NCI-H2196 (cell line): ENCODE data around the gene GUSB.

Source experiments
- DNase-seq: peaks from one replicate; lab custom pipeline; 2025; ENCODE audit not compliant: unreplicated experiment; lab: John Stamatoyannopoulos, UW

Gene GUSB

DNA sequence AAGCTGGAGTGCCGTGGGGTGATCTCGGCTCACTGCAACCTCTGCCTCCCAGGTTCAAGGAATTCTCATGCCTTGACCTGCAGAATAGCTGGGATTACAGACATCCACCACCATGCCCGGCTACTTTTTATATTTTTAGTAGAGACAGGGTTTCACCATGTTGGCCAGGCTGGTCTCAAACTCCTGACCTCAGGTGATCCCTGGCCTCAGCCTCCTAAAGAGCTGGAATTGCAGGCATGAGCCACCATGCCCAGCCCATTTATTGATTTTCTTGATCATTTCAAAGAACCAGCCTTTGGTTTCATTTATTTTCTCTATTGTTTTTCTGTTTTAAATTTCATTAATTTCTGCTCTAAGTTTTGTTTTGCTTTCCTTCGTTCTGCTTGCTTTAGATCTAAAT lies 50.3 kb downstream of the GUSB start:
- DNase-seq = no peak

DNA sequence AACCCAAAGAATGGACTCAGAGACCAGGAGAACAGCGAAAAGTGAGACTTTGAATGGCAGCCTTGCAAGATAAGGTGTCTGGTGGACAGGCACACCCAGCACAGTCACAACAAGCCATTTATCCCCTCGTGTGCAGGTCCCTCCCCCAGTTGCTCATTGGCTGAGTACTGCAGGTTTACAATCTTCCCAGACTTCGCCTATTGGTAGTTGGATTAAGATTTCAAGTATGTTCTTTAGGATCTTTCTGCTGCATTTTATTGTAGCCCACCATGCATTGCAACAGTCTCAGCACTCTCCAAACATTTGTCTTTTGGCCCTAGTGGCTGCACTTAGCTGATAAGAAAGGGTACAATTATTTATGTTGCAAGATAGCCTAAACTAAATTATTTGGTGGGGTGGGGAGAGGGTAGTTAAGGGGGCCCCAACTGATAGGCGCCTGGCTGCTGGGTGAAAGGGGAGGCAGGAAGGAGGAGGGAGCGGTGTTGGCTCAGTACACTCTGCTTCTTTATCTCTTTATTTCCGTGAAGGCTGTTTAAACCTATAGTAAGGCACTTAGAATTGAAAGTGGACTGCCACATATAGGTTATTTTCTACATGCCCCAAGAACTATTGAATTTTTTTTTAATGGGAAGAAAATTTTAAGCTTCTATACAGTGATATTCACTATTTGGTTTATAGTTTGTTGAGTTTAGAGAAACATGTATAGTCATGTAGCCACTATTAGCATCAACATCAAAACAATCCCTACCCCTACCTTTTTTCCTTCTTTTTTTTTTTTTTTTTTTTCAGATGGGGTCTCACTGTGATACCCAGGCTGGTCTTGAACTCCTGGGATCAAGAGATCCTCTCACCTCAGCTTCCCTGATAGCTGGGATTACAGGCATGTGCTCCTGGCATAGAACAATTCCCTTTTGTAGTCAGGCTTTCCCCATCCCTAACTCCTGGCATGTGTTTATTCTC lies 54.2 kb downstream of the GUSB start:
- DNase-seq = no peak

DNA sequence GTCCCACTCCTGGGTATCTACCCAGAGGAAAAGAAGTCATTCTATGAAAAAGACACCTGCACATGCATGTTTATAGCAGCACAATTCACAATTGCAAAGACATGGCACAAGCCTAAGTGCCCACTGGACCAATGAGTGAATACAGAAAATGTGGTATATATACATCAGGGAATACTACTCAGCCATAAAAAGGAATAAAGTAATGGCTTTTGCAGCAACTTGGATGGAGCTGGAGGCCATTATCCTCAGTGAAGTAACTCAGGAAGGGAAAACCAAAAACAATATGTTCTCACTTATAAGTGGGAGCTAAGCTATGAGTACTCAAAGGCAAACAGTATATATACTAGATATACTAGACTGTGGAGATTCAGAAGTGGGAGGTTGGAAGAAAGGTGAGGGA lies 55.4 kb downstream of the GUSB start:
- DNase-seq = no peak

DNA sequence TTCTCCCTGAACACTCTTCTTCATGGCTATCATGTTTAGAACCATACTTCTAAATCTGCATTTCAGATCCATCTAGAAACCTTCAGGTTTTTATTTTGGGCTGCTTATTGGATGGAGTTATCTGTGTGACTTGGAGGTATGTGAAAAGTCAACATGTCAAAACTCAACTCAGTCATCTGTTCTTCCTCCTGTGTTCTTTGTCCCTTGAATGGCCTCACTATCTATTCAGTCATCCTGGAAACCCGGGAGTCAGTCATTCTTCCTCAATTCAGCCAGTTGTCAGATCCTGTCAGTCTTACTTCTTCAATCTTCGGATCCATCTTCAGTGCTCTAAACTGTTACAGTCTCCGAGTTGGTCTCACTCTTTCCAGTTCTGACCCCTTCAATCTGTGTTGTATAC lies 57.0 kb downstream of the GUSB start:
- DNase-seq = no peak

DNA sequence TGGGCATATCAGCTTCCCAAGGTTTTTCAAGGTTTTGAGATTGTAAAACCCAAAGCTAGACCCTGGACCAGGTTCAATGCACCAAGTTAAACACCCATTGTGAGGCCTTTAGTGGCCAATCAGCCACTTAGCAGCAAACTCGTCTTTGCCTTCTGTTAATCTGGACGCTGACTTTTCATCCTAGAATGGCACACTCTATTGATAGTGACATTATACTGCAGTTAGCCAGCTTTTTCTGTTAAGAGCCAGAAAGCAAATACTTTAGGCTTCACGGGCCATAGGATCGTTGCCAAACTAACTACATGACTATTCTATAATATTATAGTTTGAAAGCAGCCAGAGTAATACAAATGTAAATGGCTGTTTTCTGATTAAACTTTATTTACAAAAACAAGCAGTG lies 57.8 kb downstream of the GUSB start:
- no peak for DNase-seq

DNA sequence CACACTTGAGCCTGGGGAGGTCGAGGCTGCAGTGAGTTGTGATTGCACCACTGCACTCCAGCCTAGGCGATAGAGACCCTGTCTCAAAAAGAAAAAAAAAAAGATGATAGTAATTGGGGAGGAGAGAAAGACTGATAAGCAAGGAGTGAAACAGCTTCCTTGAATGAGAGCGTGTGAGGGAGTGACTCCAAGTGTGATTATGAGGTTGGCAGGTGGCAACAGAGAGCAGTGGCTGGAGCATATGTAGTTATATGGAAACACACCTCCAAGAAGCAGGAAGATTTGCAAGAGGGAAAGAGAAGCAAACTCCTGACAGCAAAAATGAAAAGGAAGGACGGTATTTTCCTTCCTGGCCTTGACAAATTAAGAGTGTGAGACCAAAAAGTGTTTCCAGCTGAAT lies 58.7 kb downstream of the GUSB start:
- DNase-seq = no peak

DNA sequence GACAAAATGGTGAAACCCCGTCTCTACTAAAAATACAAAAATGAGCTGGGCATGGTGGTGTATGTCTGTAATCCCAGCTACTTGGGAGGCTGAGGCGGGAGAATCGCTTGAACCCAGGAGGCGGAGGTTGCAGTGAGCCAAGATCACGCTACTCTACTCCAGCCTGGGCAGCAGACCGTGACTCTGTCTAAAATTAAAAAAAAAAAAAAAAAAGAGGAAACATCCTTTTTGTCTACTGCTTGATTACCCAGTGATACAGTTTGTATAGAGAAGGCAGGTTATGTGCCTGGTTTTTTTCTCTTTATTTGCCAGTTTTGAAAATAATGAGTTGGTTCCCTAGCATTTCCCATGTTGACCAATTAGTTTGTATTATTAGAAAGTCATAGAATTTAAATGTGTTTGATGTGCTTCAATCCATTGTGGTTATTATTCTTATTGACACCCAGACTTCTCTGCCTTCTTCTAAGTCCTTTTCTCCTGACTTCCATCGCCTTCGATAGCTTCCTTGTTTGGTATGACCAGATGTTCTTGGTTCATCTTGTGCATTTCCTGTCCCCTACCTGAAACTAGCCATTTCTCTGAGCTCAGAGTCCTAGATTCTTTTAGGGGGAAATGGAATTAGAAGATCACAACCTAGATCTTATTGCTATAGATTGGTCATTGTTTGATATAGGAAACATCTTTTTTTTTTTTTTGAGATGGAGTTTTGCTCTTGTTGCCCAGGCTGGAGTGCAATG lies 65.9 kb downstream of the GUSB start:
- no peak for DNase-seq

DNA sequence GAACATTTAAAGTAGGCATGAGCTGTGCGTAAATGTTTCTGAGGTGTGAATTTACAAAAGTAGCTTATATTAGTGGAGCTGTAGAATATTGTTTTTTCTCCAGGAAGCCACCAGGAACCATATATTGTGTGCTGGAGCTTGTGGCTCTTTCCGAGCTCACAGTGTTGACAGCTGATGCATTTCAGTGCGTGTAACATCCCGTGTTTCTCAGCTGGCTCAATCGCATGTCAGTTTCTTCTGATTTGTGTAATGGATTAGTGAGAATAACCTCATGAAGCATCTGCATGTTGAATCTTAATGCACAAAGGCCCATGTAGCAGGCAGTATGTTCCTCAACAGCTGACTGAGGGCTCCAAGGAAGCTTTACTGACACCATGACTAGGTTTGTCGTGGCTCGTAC lies 69.8 kb downstream of the GUSB start:
- no peak for DNase-seq
